HG03103 (cell line): ENCODE results near the gene PRELID3B.
"Not testable (repeated sequence)": the region's sequence is repeated elsewhere in the genome, so short reads cannot be mapped to it uniquely, and the experiment has no call there.

Experiments
- ATAC-seq: cut with Tn5 transposase; IDR thresholded peaks from one replicate; pipeline ENCODE4 v1.9.1; 2021; ENCODE audit warnings: low read depth; ENCODE audit not compliant: unreplicated experiment

PRELID3B gene

DNA sequence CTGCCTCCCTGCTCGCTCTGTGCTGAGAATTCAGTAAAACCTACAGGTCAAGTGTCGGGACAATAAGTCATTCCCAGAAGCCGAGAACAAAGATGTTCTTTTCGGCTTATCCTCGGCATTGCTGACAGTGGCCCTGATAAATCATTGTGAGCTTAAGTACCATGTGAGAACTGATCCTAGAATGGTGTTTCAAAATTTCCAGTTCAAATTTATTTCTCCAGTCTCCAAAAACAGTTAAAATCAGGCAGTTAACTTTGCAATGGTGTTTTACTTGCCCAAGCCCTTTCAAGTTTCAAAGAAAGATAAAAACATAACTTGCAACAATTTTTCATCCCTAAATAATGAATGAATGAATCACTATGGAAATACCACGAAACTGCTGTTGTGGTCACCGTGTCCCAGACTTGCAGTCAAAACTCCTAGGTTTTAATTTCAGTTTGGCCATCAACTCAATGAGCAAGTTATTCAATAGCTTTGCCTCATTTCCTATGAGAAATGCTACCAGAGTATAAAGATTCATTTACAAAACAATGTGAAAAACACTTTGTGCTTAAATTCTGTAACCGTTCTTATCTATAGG, 14.8 kb downstream of the PRELID3B start:
- ATAC-seq = no peak

DNA sequence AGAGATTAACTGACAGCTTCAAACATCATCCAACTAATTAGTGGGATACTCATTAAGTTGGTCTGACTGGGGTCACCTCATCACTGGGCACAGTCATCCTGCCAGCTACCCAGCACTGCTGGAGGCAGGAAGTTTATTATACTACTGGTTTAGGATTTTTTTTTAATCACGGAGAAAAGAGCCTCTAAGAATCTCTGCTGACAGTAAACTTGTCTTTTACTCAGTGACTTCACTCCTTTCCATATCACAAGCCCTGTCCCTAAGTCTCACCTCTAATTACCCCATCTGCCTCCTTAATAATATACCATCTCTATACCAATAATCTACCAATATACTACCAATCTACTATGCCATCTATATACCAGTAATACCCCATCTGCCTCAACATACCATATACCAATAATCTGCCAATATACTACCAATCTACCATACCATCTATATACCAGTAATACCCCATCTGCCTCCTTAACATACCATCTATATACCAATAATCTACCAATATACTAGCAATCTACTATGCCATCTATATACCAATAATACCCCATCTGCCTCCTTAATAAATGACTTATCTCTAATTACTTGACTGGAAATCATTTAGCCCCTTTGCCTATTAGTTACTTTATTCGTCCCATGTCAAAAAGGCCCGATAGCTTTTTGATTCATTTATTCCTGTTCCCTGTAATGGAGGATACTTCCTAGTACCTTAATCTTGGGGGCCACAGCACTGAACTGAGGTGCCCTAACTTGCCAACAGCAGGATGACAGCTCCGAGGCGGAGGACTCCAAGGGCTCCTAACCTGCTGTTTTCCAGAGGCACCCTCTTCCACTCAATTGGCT, 15.5 kb downstream of the PRELID3B start:
- ATAC-seq = no peak

DNA sequence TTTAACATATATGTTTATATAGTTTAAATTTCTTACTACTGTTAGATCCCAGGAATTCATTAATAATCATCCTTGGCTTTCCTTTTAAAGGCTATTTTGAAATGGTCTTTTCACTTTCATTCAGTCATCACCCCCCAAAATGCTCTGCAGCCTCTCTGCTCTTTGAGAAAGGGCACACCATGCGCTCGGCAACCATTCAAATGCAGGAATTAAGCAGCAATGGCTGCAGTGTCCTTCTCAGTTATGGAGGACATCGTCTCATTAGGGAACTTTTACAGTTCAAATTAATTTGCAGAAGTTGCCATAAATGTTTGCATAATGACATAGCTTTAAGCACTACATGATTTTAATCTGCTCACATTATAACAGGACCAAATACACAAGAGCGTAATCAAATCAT, 17.1 kb downstream of the PRELID3B start:
- no peak for ATAC-seq

DNA sequence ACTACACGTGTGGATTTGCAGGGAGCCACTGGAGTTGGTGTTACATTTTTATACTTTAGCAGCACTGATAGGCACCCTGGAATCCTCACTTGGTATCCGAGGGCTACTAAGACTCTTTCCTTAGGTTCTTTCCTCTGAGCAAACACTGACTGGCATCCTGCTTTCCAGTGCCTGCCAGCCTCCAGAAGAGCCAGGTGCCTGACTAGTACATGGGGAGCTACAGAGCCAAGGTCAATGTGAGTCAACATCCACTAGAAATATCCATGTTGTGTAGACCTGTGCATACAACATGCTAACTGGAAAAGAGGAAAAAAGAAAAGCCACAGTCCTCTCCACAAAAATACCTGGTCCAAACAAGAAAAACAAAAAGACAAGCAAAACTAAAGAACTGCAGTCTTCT, 17.5 kb downstream of the PRELID3B start:
- ATAC-seq = no peak

DNA sequence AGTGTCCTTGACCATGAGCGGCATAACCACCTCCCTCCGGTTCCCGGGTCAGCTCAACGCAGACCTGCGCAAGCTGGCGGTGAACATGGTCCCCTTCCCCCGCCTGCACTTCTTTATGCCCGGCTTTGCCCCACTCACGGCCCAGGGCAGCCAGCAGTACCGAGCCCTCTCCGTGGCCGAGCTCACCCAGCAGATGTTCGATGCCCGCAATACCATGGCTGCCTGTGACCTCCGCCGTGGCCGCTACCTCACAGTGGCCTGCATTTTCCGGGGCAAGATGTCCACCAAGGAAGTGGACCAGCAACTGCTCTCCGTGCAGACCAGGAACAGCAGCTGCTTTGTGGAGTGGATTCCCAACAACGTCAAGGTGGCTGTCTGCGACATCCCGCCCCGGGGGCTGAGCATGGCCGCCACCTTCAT, 18.5 kb downstream of the PRELID3B start:
- no peak for ATAC-seq

DNA sequence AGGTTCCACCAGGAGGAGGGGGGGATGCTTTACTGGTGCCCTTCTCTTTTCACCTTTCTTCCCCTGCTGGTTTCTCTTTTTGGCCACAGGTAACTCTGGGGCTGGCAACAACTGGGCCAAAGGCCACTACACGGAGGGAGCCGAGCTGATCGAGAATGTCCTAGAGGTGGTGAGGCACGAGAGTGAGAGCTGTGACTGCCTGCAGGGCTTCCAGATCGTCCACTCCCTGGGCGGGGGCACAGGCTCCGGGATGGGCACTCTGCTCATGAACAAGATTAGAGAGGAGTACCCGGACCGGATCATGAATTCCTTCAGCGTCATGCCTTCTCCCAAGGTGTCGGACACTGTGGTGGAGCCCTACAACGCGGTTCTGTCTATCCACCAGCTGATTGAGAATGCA, 19.0 kb downstream of the PRELID3B start:
- ATAC-seq = no peak

DNA sequence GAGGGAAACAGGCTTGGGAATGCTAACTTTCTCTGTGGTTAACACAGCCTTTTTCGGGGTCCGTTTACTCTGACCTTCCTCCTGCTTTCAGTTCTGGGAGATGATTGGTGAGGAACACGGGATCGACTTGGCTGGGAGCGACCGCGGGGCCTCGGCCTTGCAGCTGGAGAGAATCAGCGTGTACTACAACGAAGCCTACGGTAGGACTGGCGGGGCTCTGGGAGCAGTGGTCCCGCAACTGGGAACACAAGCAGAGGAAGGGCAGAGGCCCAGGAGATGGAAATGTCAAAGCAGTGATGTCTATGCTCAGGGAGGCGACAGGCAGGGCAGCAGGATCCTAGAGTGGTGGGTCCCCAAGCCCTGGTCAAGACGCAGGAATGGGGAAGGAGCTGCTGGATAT, 19.8 kb downstream of the PRELID3B start:
- no peak for ATAC-seq

DNA sequence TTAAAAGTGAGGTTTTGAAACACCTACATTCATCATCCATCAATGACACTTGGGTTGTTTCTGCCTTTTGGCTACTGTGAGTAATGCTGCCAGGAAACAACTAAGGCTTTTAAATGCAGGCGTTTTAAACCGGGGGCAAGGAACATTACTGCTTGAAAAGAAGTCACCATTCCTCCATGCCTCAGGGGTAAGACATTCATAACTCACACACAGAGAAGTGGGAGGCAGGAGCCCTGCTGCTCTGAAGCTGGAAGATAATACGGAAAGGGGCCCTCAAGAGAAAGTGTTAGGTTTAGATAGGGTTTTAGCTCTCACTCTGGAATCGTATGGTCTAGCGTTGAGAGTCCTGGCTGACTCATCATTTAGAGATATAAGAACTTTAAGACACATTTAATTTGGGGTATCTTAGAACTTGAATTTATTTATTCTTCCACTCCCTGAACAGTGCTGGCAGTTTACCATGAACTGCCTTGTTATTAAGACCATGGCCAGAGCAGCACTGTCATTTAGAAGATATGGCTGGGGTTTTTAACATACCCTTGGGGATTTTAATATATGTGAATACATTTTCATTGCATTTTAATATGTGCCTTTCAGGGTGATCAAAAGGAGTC, 21.5 kb downstream of the PRELID3B start:
- ATAC-seq = no peak

DNA sequence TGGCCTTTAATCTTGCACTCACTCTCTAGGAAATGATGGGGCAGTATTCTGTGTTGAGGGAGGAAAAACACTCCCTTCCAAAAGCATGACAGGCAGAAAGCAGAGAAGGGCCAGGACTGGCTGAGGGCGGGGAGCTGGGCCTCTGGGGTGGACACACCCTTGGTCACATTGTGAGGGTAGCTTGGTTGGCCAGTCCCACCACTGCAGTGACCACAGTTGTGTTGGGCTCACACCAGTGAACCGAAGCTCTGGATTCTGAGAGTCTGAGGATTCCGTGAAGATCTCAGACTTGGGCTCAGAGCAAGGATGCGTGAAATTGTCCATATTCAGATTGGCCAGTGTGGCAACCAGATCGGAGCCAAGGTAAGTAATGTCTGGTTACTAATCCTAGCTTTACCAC, 23.4 kb downstream of the PRELID3B start, which contains the start of gene TUBB1:
Gene TUBB1, plus strand, starts transcription at position 213 of the 400 bp plus-strand sequence. Its CDS starts 94 bp downstream, at position 307.
- ATAC-seq = no peak

DNA sequence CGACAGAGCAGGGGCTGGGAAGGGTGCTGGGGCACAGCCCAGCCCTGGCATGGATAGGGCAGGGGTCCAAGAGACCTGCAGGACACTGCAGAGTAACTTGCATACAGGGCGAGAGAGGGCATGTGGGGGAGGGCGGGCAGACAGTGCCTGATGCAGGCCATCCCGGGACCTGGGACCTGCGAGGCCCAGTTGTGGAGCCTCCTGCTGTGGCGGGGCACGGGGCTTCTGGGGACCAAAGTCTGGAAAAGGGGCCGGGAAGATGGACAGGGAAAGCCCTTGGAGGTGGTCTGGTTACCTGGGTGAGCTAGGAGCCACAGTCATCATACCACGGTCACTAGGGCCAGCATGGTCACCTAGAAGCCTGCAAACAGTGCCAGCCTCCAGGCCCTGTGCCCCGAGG, 23.8 kb downstream of the PRELID3B start:
- no peak for ATAC-seq

DNA sequence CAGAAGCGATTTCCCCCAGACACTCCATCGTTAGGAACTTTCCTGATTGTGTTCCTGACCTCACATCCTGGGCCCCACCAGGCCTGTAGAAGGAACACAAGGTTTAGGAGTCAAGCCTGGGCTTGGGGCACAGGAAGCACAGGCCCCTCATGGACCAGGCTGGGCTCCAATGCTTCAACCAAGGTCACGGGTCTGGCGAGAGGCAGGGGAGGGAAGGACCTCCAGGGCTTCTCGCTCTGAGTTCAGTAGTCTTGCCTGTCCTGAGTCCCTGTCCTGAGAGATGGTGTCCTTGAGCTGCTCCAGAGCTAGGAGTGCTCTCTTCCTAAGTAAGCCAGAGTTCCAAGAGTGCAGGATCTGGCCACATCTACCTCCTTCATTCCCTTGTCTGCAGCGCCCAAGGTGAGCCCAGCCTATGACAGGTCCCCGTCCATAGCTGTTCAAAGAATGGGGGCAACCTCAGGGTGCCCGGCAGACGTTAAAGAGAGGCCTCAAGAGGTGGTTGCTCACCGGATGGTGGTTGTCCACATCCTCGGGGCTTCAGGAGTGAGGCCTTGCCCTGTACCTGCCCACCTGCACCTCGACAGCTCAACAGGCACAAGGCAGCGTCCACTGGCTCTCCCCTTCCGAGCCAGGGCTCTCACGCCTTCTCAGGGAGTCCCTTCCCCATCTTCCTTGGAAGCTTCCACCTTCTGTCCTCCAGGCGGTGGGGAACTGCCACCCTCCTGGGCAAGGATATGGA, 24.9 kb downstream of the PRELID3B start:
- ATAC-seq = no peak

DNA sequence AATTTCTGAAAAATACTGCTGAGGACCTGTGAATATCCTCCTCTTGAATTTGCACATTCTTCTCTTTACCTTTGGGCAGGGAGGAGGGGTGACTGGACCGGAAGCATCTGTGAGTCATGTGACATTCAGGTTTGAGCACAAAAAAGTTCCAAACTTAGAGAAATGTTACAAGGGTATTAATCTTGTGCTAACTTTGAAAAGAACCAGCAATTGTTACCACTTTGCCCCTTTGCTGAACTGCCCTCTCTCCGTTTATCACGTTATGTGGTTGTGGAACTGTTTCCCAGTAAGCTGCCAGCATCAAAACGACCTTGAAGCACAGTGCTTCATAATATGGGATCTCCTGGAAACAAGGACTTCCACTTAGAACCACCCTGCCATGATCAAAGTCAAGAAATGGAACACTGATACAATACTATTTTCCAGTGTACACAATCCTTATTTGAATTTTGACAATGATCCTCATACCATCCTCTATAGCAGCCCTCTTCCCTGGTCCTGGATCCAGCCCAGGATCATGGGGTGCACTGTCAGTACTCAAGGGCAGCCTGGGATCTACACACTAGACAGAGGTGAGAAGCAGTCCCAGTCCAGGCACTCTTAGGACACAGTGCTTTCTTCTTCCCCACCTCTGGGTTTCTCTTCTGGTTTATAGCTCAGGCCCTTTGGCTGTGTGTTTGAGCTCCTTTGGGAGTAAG, 25.6 kb downstream of the PRELID3B start:
- no peak for ATAC-seq

DNA sequence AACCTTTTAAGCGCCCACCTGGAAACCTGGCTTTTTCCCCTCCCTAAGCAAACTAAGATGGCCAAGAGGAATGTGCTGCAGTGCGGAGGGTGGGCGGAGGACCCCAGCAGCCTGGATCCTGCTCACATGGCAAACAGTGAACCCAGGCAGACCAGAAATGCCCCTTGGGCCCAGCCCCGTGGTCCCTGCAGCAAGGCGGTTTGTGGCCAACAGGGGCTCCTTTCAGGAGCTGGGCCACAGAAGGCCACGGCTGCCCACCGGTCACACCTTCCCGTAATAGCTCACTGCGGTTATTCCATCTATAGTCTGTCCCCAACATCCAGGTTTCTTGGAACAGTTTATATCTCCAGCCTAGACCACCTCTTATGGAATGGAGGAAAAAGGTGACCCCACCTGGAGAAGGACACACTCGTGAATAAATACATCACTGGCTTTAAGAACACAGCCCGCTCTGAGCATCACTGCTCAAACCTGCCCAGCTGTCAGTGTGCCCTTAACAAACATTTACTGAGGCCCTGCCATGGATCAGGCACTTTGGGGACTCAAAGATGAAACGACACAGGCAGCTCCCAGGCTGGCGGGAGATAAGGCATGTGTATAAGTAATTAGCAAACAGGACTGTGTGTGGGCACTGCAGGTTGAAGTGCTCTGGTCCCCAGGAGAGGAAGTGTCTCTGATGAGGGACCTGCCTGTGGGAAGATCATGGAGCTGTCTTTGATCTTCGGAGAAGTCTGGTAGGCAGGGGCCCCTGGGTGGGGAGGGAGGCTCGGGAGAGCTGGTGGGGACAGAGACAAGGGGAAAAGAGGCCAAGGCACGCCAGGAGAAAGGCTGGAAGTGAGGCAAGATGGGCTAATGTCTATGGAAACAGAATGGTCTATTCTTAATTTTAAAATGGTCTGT, 26.5 kb downstream of the PRELID3B start:
- no peak for ATAC-seq

DNA sequence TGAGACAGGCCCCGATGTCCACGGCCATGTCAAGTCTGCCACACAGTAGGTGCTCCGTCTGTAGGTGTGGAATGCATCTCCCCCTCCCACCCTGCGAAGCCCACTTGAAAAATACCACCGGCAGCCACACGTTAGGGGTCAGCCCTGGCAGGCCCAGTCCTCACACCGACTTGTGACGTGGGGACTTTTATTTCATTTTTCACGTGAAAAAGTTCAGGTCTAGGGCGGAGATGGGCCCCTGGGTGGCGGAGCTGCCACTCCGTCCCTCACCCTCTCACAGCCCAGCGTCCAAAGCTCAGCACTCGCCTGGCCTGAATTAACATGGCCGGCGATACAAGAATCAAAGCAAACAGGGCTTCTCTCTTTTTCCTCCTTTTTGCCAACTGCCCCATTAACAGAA, 27.2 kb downstream of the PRELID3B start:
- ATAC-seq = no peak

DNA sequence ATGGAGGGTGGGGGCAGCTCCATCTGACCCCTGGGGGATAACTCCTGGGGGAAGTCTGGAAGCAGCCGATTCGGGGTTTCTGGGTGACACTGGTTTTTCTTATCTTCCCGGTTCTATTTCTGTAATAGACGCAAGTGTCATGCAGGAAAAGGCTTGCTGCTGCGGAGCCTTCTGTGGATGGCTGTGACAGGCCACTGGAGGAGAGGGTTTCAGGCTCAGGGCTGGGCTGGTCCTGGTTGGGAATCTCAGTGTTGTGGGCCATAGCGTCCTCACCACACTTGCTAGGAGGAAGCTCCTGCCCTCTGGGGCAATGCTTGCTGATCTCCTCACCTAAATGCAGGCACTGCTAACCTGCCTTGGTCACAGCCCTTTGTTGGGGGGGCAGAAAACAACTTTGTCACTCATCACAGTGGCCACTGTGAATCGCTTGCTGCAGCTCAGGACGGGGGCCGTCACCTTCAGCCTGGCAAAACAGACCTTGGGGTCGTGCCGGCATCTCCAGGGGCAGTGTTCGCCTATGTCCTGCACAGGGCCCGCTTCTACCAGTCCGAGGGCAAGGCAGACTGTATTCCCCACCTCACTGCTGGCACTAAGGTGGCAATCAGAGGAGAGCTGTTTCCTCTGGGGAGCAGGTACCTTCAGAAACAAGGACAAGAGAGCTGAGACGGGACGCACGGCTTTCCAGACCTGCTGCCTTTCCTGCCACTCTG, 27.8 kb downstream of the PRELID3B start:
- ATAC-seq = no peak

DNA sequence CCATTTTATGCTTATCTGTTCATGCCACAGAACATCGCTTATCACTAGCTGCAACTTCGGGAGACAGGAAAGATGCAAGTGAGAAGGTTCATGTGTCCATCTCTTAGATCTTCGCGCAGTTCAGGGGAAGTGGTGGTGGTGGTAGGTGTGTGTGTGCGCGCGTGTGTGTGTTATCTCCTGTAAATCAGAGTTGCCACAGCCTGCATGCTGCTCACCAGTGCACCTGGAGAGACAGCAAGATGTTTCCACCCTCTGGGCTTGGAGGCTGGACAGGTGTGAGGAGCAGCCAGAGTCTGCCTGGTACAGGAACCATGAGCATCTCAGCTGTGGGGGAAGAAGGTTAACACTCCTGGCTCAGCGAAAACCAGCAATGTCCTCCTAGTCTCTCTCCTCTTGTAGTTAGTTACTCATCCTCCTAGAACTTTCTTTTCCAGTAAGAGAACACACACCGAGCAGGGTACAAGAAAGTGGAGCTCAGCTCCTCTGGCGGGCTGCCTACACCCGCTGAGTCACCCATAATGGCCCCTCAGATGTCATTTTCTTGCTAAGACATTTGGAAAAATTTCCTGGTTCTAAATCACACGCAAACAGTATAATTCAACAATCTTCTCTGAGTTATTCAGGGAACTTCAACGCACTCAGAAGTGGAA, 28.5 kb downstream of the PRELID3B start:
- ATAC-seq = no peak

DNA sequence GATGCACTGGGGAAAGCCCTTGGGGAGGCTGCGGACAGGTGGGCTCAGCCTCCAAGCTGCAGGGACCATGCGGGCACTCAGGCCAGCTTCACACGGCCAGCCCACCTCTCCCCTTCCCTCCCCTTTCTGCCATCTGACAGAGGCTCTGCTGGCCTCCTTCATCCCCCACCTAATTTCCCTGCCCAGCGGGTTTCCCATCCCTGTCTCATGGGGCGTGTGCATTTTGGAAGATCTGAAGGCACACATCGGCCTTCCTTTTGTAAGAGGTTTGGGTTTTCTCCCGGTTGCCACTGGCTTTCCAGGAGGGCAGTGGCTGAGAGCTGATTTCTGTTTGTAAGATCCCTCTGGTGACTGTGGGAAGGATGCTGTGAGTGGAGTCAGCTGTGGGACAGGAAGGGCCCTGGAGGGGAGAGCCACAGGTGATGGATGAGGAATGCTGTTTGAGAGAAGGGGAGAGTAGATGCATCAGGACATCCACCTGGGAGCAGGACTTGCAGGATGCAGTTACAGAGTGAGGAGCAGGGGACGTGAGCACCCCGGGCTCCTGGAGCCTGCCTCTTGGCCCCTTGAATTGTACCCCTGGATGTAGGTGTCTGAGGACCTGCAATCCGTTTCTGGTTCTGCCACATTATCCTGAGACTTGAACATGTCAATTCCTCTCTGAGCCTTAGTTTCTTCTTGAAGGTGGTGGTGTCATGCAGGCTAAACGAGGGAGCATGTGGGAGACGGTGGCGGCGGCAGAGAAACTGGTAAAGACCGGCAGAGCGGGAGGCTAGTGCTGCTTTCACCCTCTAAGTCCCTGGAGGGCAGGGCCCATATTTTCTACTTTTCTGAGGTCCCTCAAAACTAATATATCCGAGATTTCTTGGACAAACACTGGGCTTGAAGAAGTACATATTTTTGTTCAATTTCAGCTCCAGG, 29.3 kb downstream of the PRELID3B start:
- no peak for ATAC-seq

DNA sequence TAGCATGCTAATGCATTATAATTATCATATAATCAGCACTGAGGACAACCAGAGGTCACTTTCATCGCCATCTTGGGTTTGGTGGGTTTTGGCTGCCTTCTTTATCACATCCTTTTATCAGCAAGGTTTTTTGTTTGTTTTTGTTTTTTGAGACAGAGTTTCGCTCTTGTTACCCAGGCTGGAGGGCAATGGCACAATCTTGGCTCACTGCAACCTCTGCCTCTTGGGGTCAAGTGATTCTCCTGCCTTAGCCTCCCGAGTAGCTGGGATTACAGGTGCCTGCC, 30.8 kb downstream of the PRELID3B start:
- ATAC-seq = not testable (repeated sequence)
